Psoas muscle (tissue), 8 donors: ENCODE results near the gene ST8SIA5. TPM values are rescaled to one million over a fixed set of nuclear protein-coding genes. Genes with fewer than 3 reads are reported as not detected.
"Not testable (repeated sequence)": the region's sequence is repeated elsewhere in the genome, so short reads cannot be mapped to it uniquely, and the experiment has no call there.

Experiments used
- ATAC-seq, 4 donors: fragments of 200-7000 bp; cut with Tn5 transposase; one replicate each; pipeline ENCODE4 v1.9.1; 2020; ENCODE audit warnings: moderate library complexity in 3 of 4, mild to moderate bottlenecking in 2 of 4
- DNase-seq, 2 donors: peaks; one replicate each; pipeline ENCODE4 v3.0.0-alpha.2; 2020
- H3K27ac ChIP-seq: fragments of 200-600 bp; one replicate; pipeline ENCODE4 v1.8.0; 2022
- H3K27me3 ChIP-seq, 3 donors: fragments of 200-600 bp in 1 of 3; one replicate each; pipeline versions ENCODE4 v1.6.1 to v1.8.0; 2013 to 2022; ENCODE audit warnings: low read length in 2 of 3, mild to moderate bottlenecking in 2 of 3, moderate library complexity in 1 of 3; ENCODE audit not compliant: insufficient read depth in 3 of 3
- H3K36me3 ChIP-seq, 2 donors: fragments of 200-600 bp in 1 of 2; one replicate each; pipeline versions ENCODE4 v1.6.1 to v1.8.0; 2013 to 2022; ENCODE audit warnings: low read depth in 1 of 2, mild to moderate bottlenecking in 1 of 2, moderate library complexity in 1 of 2; ENCODE audit not compliant: insufficient read depth in 1 of 2
- H3K4me1 ChIP-seq: fragments of 200-600 bp; one replicate; pipeline ENCODE4 v1.8.0; 2022
- H3K4me3 ChIP-seq: fragments of 200-600 bp; one replicate; pipeline ENCODE4 v1.8.0; 2022; ENCODE audit warnings: mild to moderate bottlenecking
- H3K9me3 ChIP-seq: fragments of 200-600 bp; one replicate; pipeline ENCODE4 v1.8.0; 2022
- CTCF ChIP-seq: fragments of 200-600 bp; IDR thresholded peaks from one replicate; pipeline ENCODE4 v1.8.0; 2022; ENCODE audit warnings: antibody characterized with exemption
- WGBS, 3 donors: extraction: QIAGEN DNeasy Blood & Tissue Kit; methylation state at CpG; one replicate each; pipeline versions ENCODE4 v1.1.6 to v1.1.7; 2013; 5-methylcytosine and 5-hydroxymethylcytosine counted together
- intact Hi-C, 2 donors: fragments of 100-400 bp; cut with DNase I; formaldehyde crosslinking; loops; one replicate each; pipeline versions ENCODE4 v1.11.0 to v1.14.2; 2022
- long read RNA-seq, 2 donors: library from polyadenylated mRNA; unstranded; transcript quantifications; one replicate each; pipeline ENCODE4 v2.0.0, GENCODE V29; 2021
- polyA plus RNA-seq, 3 donors: library from polyadenylated mRNA; stranded (reverse); fragments of 200-250 nt; gene quantifications; one replicate each; pipeline ENCODE4 v1.2.3, GENCODE V29; 2013
- total RNA-seq, 4 donors: library from RNA; stranded (reverse); fragmentation: NEBNext Ultra II Directional in 2 of 4; extraction: Animal tissue kit (Norgen Biotek cat#: 25700) in 2 of 4; gene quantifications; one replicate each; pipeline versions ENCODE4 v1.2.1 to v1.2.4, GENCODE V29; 2021 to 2023
- donor health status: healthy with polysubstance abuse.
- donor health status: DM: no; HTN: no; CAD: no; lungs with moderate emphysema.
- donor health status: Bipolar disorder and iron deficiency.
- donor health status: healthy.
- donor health status: DM: yes; HTN: yes; CAD: no.
- donor health status: DM: no; HTN: no; CAD: no.
- donor health status: DM: no; HTN: no; CAD: no.
- donor health status: DM: yes; HTN: yes; CAD: no.

ST8SIA5 gene, protein sequence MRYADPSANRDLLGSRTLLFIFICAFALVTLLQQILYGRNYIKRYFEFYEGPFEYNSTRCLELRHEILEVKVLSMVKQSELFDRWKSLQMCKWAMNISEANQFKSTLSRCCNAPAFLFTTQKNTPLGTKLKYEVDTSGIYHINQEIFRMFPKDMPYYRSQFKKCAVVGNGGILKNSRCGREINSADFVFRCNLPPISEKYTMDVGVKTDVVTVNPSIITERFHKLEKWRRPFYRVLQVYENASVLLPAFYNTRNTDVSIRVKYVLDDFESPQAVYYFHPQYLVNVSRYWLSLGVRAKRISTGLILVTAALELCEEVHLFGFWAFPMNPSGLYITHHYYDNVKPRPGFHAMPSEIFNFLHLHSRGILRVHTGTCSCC
- total RNA-seq: 1 to 10 TPM; 1.8 to 9.9 (median 7.2) TPM
- polyA plus RNA-seq: 1 to 10 TPM; 2.2 to 3.2 (median 3.1) TPM
- long read RNA-seq, donor 1, partial matches to known transcripts: 0 of 2 reads
- long read RNA-seq, donor 1, other reads (novel, unspliced or antisense): 0 of 2 reads
- long read RNA-seq, donor 2: 0 reads

DNA sequence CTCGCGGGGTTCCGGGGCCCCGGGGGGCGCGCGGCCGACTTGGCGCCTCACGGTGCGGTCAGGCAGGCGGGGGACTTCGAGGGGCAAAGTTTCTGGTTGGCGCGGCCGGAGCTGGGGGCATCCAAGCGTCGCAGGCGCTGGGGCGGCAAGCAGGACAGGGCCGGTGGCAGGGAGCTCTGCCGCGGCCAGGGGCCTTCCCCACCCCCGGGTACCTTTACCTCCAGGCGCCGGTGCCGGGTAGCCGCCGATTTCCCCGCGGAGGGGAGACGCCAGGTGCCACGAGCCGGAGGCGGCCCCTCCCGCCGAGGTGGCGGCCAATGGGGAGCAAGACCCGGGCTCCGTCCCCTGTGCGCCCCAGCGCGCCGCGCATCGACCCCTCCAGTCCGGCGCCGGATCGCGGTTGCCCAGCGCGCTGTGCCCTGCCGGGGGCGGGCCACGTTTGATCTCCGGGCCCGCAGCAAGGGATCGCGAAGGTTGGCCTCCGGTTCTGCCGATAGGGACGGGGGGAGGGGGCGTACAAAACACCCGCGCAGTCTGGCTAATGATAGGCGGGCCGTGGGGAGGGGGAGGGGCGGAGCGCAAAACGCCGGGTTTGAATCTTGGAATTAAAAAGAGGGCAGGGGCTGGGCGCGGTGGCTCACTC lies at the start of gene ST8SIA5:
Gene ST8SIA5 (minus strand): TSS at position 495 of the 643 bp plus-strand sequence. CDS start 545 bp downstream, outside the sequence.
- Histone ChIP-seq H3K9me3 (no peaks in the 10 kb centered on the region), H3K4me1 (peaks cover 27% of the 10 kb centered on the region), H3K27me3 (peaks cover 0 to 4% (median 0%) of the 10 kb centered on the region in 3 donors), H3K27ac (peak within 1 kb of the TSS; percentile 88), H3K36me3 (no peaks in the 10 kb centered on the region), H3K4me3 (peak within 1 kb of the TSS; percentile 72)
- WGBS, 3 donors: 1% methylated on average over 49 to 74 of the region's 74 CpGs
- intact Hi-C loops: loop anchor here in 1 of 2 donors (5.0 kb wide), 1 partner anchor 44 kb away; no protein-coding TSS in a partner anchor
- TF ChIP-seq CTCF: no peak
- ATAC-seq: peak; percentile 64 to 72 (median 66)
- DNase-seq: peak; percentile 38 to 66

GRCh38 chr18:46795945-46796344 lies 39.1 kb upstream of the ST8SIA5 start:
- H3K4me3 ChIP-seq, H3K36me3 ChIP-seq, H3K27ac ChIP-seq, ATAC-seq, DNase-seq, H3K27me3 ChIP-seq, H3K9me3 ChIP-seq, H3K4me1 ChIP-seq, intact Hi-C loops: not testable (repeated sequence)
- 94 to 97% (median 96%) methylated on average over 6 of the region's 6 CpGs for WGBS, 3 donors

- no peaks in the 10 kb centered on the region for H3K36me3 ChIP-seq
- H3K4me1 ChIP-seq: no peaks in the 10 kb centered on the region
- intact Hi-C loops: no loop called here
- DNase-seq (no peak), ATAC-seq (no peak)
- no peak overlapping the region for H3K4me3 ChIP-seq
- no peak overlapping the region for H3K27ac ChIP-seq
- no peak for TF ChIP-seq CTCF
- WGBS, 3 donors: 70 to 96% (median 81%) methylated on average over 1 of the region's 1 CpG
- H3K27me3 ChIP-seq: no peaks in the 10 kb centered on the region
- H3K9me3 ChIP-seq: no peaks in the 10 kb centered on the region
These were observed 37.8 kb upstream of the ST8SIA5 start for GRCh38 chr18:46794607-46795006.

GRCh38 chr18:46793565-46793964 lies 36.7 kb upstream of the ST8SIA5 start:
- no peaks in the 10 kb centered on the region for H3K9me3 ChIP-seq
- H3K4me3 ChIP-seq: no peak overlapping the region
- H3K36me3 ChIP-seq: no peaks in the 10 kb centered on the region
- intact Hi-C loops: no loop called here
- DNase-seq: no peak
- ATAC-seq: no peak
- WGBS, 3 donors: 77 to 87% (median 80%) methylated on average over 3 of the region's 3 CpGs
- no peak for TF ChIP-seq CTCF
- H3K27me3 ChIP-seq: no peaks in the 10 kb centered on the region
- H3K4me1 ChIP-seq: no peaks in the 10 kb centered on the region
- H3K27ac ChIP-seq: no peak overlapping the region

DNA sequence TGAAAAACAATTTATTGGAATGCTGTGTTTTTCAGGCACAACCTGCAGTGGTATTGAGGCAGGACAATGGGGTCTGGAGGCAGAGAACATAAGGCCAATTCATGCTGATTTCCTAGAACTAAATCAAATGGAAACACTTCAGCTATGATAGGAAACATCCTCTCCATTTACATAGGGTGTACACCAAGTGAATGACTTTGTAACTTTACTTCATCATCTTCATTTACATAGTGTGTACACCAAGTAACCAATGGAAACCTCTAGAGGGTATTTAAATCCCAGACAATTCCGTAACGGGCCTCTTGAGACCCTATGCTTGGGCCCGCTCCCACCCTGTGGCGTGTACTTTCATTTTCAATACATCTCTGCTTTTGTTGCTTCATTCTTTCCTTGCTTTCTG lies 32.2 kb upstream of the ST8SIA5 start:
- Histone ChIP-seq H3K36me3 (no peaks in the 10 kb centered on the region), H3K27ac (no peak overlapping the region), H3K4me1 (no peaks in the 10 kb centered on the region), H3K9me3 (no peaks in the 10 kb centered on the region), H3K4me3 (no peak overlapping the region), H3K27me3 (peaks cover 0 to 3% (median 0%) of the 10 kb centered on the region in 3 donors)
- intact Hi-C loops: no loop called here
- DNase-seq (no peak), ATAC-seq (no peak)
- 89 to 94% (median 92%) methylated on average over 4 of the region's 4 CpGs for WGBS, 3 donors
- no peak for TF ChIP-seq CTCF
